Stimulated activated naive CD4-positive, alpha-beta T cell (primary cell): ENCODE measurements around the gene SMO.
"Not testable (repeated sequence)": the region's sequence is repeated elsewhere in the genome, so short reads cannot be mapped to it uniquely, and the experiment has no call there.

Experiments used
- DNase-seq, 6 experiments: peaks; one replicate each; lab custom pipeline; 2025; lab: John Stamatoyannopoulos, UW

Gene SMO

GRCh38 chr7:129209067-129209926 is 20.9 kb downstream of the SMO start:
- no peak for DNase-seq

GRCh38 chr7:129210256-129210988 is 22.0 kb downstream of the SMO start:
- peak in 5 of 6 experiments; percentile 26 to 69 (median 52) for DNase-seq

DNA sequence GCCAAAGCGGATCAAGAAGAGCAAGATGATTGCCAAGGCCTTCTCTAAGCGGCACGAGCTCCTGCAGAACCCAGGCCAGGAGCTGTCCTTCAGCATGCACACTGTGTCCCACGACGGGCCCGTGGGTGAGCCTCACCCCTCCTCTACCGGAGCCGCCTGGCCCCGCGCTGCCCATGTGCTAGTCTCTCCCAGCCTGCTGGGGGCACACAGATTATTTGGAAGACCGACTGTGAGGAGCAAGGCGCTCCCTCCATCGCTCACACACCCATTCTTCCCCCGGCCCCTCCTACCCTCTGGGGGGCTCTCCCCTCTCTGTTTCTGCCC is 22.5 kb downstream of the SMO start:
- DNase-seq = no peak

DNA sequence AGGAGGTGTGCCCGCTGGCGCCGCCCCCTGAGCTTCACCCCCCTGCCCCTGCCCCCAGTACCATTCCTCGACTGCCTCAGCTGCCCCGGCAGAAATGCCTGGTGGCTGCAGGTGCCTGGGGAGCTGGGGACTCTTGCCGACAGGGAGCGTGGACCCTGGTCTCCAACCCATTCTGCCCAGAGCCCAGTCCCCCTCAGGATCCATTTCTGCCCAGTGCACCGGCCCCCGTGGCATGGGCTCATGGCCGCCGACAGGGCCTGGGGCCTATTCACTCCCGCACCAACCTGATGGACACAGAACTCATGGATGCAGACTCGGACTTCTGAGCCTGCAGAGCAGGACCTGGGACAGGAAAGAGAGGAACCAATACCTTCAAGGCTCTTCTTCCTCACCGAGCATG is 23.7 kb downstream of the SMO start:
- no peak for DNase-seq

- DNase-seq = no peak
Measured at GRCh38 chr7:129212596-129212995, 24.2 kb downstream of the SMO start.

DNA sequence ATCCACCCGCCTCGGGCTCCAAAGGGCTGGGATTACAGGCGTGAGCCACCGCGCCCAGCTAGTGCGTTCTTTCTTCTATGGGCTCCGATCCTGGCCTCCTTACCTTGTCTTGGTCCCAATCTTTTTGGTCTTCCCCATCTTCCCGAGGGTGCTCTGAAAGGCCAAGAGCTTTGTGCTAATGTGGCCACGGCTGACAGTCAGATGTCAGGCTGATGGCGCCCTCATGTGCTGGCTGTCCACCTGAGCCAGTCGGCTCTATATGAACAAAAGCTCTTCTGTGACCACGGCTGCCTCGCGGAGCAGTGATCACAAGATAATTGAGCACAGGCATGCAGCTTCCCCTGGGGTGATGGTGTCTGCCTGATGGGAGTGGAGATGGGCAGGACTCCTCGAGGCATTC is 25.4 kb downstream of the SMO start:
- no peak for DNase-seq

DNA sequence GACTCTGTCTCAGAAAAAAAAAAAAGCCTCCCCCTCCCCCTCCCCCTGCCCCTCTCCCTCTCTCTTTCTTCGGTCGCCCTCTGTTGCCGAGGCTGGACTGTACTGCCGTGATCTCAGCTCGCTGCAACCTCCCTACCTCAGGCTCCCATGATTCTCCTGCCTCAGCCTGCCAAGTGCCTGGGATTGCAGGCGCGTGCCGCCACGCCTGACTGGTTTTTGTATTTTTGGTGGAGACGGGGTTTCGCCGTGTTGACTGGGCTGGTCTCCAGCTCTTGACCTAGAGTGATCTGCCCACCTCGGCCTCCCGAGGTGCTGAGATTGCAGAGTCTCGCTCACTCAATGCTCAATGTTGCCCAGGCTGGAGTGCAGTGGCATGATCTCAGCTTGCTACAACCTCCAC is 27.3 kb downstream of the SMO start:
- DNase-seq = not testable (repeated sequence)

DNA sequence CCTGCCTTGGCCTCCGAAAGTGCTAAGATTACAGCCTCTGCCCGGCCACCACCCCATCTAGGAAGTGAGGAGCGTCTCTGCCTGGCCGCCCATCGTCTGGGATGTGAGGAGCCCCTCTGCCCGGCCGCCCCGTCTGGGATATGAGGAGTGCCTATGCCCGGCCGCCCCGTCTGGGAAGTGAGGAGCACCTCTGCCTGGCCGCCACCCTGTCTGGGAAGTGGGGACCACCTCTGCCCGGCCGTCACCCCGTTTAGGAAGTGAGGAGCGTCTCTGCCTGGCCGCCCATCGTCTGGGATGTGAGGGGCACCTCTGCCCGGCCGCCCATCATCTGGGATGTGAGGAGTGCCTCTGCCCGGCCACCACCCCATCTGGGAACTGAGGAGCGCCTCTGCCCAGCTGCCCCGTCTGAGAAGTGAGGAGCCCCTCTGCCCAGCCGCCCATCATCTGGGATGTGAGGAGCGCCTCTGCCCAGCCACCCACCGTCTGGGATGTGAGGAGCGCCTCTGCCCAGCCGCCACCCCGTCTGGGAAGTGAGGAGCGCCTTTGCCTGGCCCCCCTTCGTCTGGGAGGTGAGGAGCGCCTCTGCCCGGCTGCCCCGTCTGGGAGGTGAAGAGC is 27.8 kb downstream of the SMO start:
- not testable (repeated sequence) for DNase-seq

DNA sequence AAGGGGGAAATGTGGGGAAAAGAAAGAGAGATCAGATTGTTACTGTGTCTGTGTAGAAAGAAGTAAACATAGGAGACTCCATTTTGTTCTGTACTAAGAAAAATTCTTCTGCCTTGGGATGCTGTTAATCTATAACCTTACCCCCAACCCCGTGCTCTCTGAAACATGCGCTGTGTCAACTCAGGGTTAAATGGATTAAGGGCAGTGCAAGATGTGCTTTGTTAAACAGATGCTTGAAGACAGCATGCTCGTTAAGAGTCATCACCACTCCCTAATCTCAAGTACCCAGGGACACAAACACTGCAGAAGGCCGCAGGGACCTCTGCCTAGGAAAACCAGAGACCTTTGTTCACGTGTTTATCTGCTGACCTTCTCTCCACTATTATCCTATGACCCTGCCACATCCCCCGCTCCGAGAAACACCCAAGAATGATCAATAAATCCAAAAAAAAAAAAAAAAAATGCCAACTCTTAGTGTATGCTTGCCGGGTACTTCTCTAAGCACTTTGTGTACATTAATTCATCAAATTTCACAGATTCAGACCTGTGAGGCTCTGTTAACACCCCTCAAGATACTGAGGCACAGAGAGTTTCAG is 28.5 kb downstream of the SMO start:
- not testable (repeated sequence) for DNase-seq

- peak; percentile 59 to 82 (median 70) for DNase-seq
Measured at GRCh38 chr7:129218514-129219062, 30.2 kb downstream of the SMO start.

DNA sequence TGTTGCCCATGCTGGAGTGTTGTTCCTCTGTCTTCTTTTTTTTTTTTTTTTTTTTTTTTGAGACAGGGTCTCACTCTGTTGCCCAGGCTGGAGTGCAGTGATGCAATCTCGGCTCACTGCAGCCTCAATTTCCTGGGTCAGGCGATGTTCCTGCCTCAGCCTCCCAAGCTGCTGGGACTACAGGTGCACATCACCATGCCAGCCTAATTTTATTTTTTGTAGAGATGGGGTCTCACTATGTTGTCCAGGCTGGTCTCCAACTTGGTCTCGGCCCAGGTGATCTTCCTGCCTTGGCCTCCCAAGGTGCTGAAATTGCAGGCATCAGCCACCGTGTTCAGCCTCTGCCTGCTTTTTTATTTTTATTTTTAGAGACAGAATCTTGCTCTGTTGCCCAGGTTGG is 30.7 kb downstream of the SMO start:
- DNase-seq = not testable (repeated sequence)

GRCh38 chr7:129222064-129222463 is 33.6 kb downstream of the SMO start:
- DNase-seq = peak in 3 of 6 experiments; percentile 16 to 40 (median 29)

- DNase-seq = peak; percentile 95 to 97 (median 96)
Measured at GRCh38 chr7:129224251-129225205, 36.1 kb downstream of the SMO start, which contains the start of gene AHCYL2. AHCYL2 (plus strand) TSS chr7:129225030.

GRCh38 chr7:129225206-129225930 is 36.9 kb downstream of the SMO start:
- DNase-seq = peak in 5 of 6 experiments; percentile 41 to 79 (median 68)

GRCh38 chr7:129225931-129226572 is 37.6 kb downstream of the SMO start:
- peak in 1 of 6 experiments; percentile 21 for DNase-seq

- DNase-seq = no peak
Measured at GRCh38 chr7:129227646-129228578, 39.5 kb downstream of the SMO start.

- DNase-seq = no peak
Measured at GRCh38 chr7:129228633-129229032, 40.2 kb downstream of the SMO start.

DNA sequence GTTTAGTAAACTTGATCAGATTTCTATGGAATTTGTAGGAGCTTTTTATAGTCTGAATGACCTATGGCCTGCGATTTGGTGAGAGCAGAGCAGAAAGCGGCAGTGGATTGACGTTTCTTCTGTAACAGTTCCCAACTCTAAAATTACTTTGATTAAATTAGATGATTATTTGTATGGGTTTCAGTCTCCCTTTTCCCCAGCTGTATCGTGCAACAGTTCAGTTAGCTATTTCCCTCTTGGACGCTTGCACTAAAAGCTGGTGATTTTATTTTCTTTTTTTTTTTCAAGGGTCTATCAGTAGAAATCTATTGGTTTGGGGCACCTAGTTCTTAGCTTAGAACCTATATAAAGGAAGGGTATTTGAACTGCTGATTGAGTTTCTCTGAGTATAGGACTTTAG is 43.2 kb downstream of the SMO start:
- DNase-seq = no peak
